ENCODE results near the gene PRR23A.
"Not testable (repeated sequence)": the region's sequence is repeated elsewhere in the genome, so short reads cannot be mapped to it uniquely, and the experiment has no call there.

The PRR23A gene

GRCh38 chr3:139006051-139006716 lies at the start of gene PRR23A:
TSS of gene PRR23A (minus strand) at chr3:139006268. CDS start at chr3:139006268, 0 bp downstream.
- no peak for DNase-seq (ENCODE audit: low read depth in 2 of 2)

DNA sequence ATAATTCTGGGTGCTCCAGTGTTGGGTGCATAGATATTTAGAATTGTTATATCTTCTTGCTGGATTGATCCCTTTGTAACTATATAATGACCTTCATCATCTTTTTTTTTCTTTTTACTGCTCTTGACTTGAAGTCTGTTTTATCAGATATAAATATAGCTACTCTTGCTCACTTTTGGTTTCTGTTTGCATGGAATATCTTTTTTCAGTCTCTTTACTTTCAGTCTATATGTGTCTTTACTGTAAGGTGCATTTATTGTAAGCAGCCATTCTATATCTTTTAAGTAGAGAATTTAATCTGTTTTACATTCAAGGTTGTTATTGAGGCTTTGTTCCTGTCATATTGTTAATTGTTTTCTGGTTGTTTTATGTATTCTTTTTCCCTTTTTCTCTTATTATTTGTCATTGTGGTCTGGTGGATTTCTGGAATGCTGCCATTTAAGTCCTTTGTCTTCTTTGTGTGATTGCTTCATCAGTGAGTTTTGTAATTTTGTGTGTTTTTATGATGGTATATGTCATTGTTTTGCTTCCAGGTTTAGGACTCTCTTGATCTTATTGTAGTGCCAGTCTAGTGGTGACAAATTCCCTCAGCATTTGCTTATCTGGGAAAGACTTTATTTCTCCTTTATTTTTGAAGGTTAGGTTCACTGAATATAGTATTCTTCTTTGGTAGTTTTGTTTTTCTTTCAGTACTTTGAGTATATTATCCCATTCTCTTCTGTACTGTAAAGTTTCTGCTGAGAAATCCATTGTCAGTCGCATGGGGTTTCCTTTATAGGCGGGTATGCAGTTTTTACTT lies 46.9 kb upstream of the PRR23A start:
- no peak for DNase-seq (ENCODE audit: low read depth in 2 of 2)

GRCh38 chr3:139044366-139045210 lies 38.5 kb upstream of the PRR23A start, which contains the start of gene PRR23C:
TSS of gene PRR23C (minus strand) at chr3:139044892. CDS start at chr3:139044620, 272 bp downstream.
- DNase-seq (ENCODE audit: low read depth in 2 of 2), result no peak

GRCh38 chr3:139043554-139044365 lies 37.7 kb upstream of the PRR23A start:
- no peak for DNase-seq (ENCODE audit: low read depth in 2 of 2)

DNA sequence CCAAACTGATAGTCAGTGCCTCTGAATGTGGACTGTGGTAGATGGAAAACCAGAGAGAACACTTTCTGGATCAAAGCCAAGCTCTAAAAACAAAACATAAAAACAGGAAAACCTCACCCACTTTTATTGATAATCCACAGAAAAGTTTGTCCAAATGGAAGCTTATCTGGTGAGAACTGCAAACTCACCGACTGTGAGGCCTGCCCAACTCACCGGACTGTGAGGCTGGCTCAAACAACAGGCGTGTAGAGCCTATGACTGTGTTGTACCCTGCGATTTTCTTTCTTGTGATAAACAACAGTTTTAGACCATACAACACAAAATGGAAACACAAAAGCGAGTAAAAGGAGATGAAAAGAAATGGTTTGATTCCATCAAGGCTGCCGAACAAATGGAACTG lies 31.4 kb upstream of the PRR23A start:
- DNase-seq (ENCODE audit: low read depth in 2 of 2), result no peak

DNA sequence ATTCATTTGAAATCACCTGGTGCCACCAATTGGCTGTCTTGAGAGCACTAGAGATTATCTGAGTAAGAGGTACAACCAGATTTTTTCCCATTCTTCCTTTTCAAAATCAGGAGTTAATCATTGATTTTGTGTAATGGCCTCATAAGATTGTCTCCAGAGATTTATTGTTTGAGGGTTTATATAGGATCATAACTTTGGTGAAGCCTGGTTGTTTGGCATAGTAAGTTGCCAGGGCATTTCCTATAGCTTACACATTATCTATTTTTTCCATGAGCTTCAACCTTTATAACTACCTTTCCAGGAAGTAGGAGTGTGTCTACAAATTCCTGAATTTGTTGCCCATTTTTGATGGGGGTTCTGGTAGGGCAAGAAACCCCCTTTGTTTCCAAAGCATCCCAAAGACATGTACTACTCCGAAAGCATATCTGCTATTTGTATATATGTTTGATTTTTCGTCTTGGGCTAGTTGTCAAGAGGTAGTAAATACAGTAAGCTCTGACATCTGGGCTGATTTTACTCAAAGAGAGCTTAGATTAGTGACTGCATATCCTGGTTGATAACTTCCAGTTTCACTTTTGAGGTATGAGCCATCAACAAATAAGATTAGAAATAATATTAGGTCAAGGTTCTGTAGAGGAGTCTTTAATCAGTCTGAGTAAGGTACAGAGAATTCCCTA lies 26.4 kb upstream of the PRR23A start:
- DNase-seq (ENCODE audit: low read depth in 2 of 2), result no peak

GRCh38 chr3:139030576-139030975 lies 24.5 kb upstream of the PRR23A start:
- not testable (repeated sequence) for DNase-seq (ENCODE audit: low read depth in 2 of 2)

GRCh38 chr3:139024968-139025367 lies 18.9 kb upstream of the PRR23A start:
- DNase-seq (ENCODE audit: low read depth in 2 of 2), result no peak

- no peak for DNase-seq (ENCODE audit: low read depth in 2 of 2)
Measured at GRCh38 chr3:139020868-139021234, 14.8 kb upstream of the PRR23A start, which contains the start of gene PRR23B. TSS of gene PRR23B (minus strand) at chr3:139020926. CDS start at chr3:139020661, 265 bp downstream.

GRCh38 chr3:139020036-139020867 lies 14.2 kb upstream of the PRR23A start:
- no peak for DNase-seq (ENCODE audit: low read depth in 2 of 2)

GRCh38 chr3:139016430-139017048 lies 10.5 kb upstream of the PRR23A start:
- no peak for DNase-seq (ENCODE audit: low read depth in 2 of 2)

DNA sequence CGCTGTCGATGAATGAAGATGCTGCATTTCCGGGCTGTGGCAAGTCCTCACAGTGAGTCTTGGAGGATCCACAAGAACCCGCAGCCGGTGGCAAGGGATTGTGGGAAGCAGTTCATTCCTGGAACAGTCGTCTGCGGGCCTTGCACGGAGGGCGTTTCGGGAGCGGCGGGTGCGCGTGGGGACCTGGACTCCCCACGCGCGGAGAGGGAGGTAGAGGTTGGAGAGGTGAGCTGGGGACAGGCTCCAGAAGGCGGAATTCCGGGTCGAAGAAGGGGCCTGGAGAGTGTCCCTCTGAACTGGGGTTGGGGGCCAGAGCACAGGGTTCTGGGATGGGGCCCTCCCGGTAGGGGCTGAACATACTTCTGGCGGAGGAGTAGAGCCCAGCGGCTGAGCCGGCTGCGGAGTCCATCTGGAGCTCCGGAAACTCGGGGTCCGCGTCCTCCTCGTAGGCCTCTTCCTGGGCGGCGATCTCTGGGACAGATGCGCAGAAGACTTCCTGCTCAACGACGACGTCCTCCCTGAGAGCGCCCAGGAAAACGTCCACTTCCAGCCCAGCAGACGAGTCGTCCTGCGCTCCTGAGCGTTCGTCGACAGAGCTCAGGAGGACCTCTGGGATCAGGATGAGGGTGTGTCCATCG lies 593 bp downstream of the PRR23A start:
- no peak for DNase-seq (ENCODE audit: low read depth in 2 of 2)

GRCh38 chr3:138995706-138996105 lies 10.4 kb downstream of the PRR23A start:
- DNase-seq (ENCODE audit: low read depth in 2 of 2), result no peak

GRCh38 chr3:138987181-138987580 lies 18.9 kb downstream of the PRR23A start:
- no peak for DNase-seq (ENCODE audit: low read depth in 2 of 2)

DNA sequence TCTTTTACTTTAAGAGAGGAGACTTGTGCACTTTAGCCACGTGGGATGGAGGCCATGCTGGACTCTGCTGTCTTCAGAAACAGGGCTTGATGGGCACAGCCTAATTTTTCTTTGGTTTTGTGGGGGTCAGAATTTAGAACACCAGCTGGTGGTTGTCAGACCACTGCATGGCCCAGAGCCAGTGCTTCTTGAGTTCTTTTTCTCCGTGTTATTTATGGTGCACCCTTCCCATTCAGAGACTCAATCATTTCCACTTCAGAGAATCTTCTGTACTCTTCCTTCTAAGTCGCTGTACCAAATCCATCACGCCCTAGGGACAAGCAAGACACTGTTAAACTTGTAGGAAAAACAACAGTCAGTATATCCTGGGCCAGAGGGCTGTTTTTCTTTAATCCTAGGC lies 20.1 kb downstream of the PRR23A start:
- DNase-seq (ENCODE audit: low read depth in 2 of 2), result no peak

- DNase-seq (ENCODE audit: low read depth in 2 of 2), result no peak
Measured at GRCh38 chr3:138984816-138985215, 21.3 kb downstream of the PRR23A start.

- no peak for DNase-seq (ENCODE audit: low read depth in 2 of 2)
Measured at GRCh38 chr3:138976047-138976446, 30.0 kb downstream of the PRR23A start.

GRCh38 chr3:138975351-138975750 lies 30.7 kb downstream of the PRR23A start:
- DNase-seq (ENCODE audit: low read depth in 2 of 2), result no peak

DNA sequence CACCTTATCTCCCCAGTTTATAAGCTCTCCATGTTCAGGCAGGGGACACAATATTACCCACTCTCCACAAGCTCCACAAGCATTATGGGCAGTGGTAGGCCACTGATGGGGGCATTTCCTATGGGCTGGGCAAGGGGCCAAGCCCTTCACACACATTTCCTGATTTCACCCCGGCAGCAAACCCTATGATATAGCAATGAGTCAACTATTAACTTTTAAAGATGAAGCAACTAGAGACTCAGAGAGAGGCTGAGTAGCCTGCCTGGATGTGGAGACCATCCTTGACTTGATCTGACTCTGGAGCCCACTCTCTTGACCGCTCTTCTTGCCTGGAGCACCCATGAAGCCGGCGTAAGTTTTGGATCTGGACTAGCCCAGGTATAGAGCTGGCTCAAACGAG lies 31.6 kb downstream of the PRR23A start:
- no peak for DNase-seq (ENCODE audit: low read depth in 2 of 2)
